ENCODE results near the gene SMNDC1. TPM values are rescaled to one million over a fixed set of nuclear protein-coding genes. Genes with fewer than 3 reads are reported as not detected.

Gene SMNDC1
- total RNA-seq, 1 donor from 2014 or later = 31.5 TPM

- Histone ChIP-seq H3K27me3 (ENCODE audit: low read depth) (no peaks in the 10 kb centered on the region), H3K4me1 (peaks cover 41% of the 10 kb centered on the region), H3K9me3 (no peaks in the 10 kb centered on the region), H3K27ac (peak overlapping the region; percentile 63), H3K36me3 (no peaks in the 10 kb centered on the region), H3K4me3 (peak overlapping the region; percentile 34)
- DNase-seq (no peak), ATAC-seq (peak; percentile 65 to 81)
- no peak for TF ChIP-seq CTCF (IDR thresholded peaks at IDR 0.05)
- intact Hi-C loops (cut with DNase I) = no loop called here
Observed at GRCh38 chr10:110269374-110270318, 35.1 kb downstream of the SMNDC1 start.

DNA sequence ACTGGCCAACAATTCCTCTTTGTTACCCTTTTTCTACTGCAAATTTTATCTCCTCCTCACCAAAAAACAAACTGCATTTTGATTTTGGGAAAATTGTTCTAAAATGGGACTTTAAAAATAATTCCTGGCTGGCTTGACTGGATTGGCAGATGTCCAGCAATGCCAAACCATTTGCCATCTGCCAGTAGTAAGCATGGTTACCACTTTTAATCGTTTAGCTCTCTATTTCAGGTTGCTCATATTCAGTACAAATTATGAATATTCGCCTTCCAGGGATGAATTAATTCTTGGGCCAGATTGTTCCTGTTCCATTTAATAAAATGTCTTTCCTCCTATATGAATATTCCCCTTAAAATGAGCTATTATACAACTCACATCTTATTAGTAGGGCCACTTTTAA, 35.7 kb downstream of the SMNDC1 start:
- ATAC-seq = no peak
- no peaks in the 10 kb centered on the region for H3K36me3 ChIP-seq
- peak overlapping the region; percentile 63 for H3K27ac ChIP-seq
- intact Hi-C loops (cut with DNase I) = no loop called here
- H3K4me3 ChIP-seq = peak overlapping the region; percentile 34
- no peaks in the 10 kb centered on the region for H3K27me3 ChIP-seq (ENCODE audit: low read depth)
- no peak for TF ChIP-seq CTCF (IDR thresholded peaks at IDR 0.05)
- peaks cover 37% of the 10 kb centered on the region for H3K4me1 ChIP-seq
- no peak for DNase-seq
- no peaks in the 10 kb centered on the region for H3K9me3 ChIP-seq

- Histone ChIP-seq H3K27me3 (ENCODE audit: low read depth) (no peaks in the 10 kb centered on the region), H3K36me3 (no peaks in the 10 kb centered on the region), H3K4me1 (peaks cover 32% of the 10 kb centered on the region), H3K4me3 (no peak overlapping the region), H3K9me3 (no peaks in the 10 kb centered on the region), H3K27ac (no peak overlapping the region)
- no peak for TF ChIP-seq CTCF (IDR thresholded peaks at IDR 0.05)
- no peak for DNase-seq
- ATAC-seq = peak in 1 of 2 donors; percentile 72
- intact Hi-C loops (cut with DNase I) = no loop called here
Observed at GRCh38 chr10:110268442-110268841, 36.3 kb downstream of the SMNDC1 start.

DNA sequence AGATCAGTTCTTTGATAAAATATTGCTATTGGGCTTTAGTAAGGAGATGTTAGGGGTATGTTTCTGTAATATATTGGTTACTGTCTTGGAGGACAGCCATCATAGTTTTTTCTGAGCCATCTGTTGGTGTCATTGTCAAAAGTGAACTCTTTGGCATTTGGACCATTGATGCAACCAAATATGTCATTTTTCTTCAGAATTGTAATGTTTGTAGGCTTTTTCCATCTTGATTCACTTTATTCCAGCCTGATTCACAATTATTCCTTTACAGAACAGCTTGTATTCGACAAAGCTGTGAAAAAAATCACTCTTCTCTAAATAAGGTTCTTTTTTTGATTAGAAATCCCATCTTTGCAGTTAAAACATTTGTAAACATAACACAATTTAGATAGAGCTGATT, 37.4 kb downstream of the SMNDC1 start:
- Histone ChIP-seq H3K36me3 (no peaks in the 10 kb centered on the region), H3K4me3 (no peak overlapping the region), H3K27me3 (ENCODE audit: low read depth) (no peaks in the 10 kb centered on the region), H3K4me1 (peaks cover 28% of the 10 kb centered on the region), H3K27ac (no peak overlapping the region), H3K9me3 (no peaks in the 10 kb centered on the region)
- intact Hi-C loops (cut with DNase I) = no loop called here
- no peak for TF ChIP-seq CTCF (IDR thresholded peaks at IDR 0.05)
- DNase-seq = no peak
- no peak for ATAC-seq

- no peak for ATAC-seq
- Histone ChIP-seq H3K9me3 (no peaks in the 10 kb centered on the region), H3K36me3 (no peaks in the 10 kb centered on the region), H3K4me1 (peaks cover 28% of the 10 kb centered on the region), H3K4me3 (no peak overlapping the region), H3K27ac (no peak overlapping the region), H3K27me3 (ENCODE audit: low read depth) (no peaks in the 10 kb centered on the region)
- DNase-seq = no peak
- intact Hi-C loops (cut with DNase I) = no loop called here
- no peak for TF ChIP-seq CTCF (IDR thresholded peaks at IDR 0.05)
Observed at GRCh38 chr10:110265573-110266193, 39.0 kb downstream of the SMNDC1 start.

Data from lower lobe of right lung (tissue), 2 donors.